HG02571 (cell line): ENCODE measurements around the gene MEI1.
"Not testable (repeated sequence)": the region's sequence is repeated elsewhere in the genome, so short reads cannot be mapped to it uniquely, and the experiment has no call there.

Experiments
- ATAC-seq: cut with Tn5 transposase; IDR thresholded peaks from one replicate; pipeline ENCODE4 v1.9.1; 2021; ENCODE audit warnings: mild to moderate bottlenecking, moderate library complexity; ENCODE audit not compliant: unreplicated experiment

MEI1 gene

GRCh38 chr22:41699264-41700107 is at the start of gene MEI1:
TSS of gene MEI1 (plus strand) at chr22:41699503. CDS start at chr22:41699539, 36 bp downstream.
- ATAC-seq = no peak

DNA sequence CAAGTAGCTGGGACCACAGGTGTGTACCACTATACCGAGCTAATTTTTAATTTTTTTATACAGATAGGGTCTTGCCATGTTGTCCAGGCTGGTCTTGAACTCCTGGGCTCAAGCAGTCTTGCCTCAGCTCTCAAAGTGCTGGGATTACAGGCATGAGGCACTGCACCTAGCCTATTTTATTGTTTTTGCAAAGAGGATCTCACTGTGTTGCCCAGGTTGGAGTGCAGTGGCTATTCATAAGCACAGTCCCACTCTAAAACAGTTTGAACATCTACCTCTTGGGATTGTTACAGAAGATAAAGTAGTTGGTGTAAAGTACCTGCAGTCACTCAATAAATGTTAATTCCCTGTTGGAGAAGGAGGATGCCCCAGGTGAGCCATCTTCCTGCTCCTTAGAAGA is 49.1 kb upstream of the MEI1 start:
- no peak for ATAC-seq

DNA sequence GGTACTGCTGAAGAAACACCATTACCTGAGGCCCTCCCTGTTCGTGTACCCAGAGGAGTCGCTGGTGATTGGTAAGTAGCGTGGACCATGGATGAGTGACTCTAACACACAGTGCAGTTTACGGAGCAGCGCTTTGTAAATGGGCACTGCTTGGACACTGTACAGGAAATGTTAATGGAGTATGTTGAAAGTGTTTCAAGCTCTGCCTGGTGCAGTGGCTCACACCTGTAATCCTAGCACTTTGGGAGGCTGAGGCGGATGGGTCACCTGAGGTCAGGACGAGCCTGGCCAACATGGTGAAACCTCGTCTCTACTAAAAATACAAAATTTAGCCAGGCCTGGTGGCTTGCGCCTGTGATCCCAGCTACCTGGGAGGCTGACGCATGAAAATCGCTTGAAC is 48.5 kb upstream of the MEI1 start:
- no peak for ATAC-seq

DNA sequence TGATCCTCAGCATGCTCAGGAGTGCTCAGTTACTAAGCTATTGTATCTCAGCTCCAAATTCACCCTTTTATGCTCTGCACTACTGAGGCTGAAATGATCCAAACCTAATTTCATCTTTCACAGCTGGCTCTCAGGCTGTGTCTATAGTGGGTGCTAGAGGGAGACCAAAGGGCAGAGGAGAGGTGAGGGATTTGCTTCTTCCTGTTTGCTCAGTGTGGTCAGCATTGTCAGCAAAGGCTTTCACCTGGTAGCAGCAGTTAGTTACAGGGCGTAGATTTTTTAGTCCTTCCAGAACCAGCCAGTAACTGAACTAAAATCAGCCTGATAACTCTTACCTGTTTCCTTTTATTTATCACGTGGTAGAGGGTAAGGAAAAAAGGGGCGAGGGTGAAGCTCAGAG is 45.0 kb upstream of the MEI1 start:
- no peak for ATAC-seq

DNA sequence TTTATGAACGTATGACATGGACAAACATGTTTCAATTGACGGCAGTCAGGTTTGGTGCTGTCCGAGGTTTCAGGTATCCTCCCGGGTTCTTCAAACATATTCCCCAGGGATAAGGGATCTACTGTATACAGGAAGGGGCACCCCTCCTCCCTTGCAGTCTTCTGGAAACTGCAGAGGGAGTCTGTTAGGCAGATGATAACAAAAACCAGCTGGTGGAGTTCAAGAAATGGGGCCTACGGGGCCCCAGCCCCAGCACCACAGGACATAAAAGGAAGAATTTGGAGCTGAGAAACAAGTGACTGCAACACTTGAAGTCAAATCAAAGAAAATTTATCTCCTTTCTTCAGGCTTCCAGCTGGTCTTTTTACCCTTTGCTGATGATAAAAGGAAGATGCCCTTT is 42.7 kb upstream of the MEI1 start:
- ATAC-seq = no peak

GRCh38 chr22:41657709-41658108 is 41.6 kb upstream of the MEI1 start:
- no peak for ATAC-seq

DNA sequence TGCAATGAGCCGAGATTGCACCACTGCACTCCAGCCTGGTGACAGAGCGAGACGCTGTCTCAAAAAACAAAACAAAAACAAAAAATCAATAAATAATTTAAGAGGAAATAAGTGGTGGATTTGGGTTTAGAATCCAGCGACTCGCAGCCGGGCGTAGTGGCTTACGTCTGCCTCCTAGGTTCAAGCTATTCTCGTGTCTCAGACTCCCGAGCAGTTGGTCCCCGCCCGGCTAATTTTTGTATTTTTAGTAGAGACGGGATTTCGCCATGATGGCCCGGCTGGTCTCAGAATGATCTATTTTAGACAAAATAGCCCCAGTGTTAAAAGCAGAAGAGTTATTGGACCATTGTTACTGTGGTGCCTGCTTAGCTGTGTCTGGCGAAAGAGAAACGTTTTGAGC is 40.4 kb upstream of the MEI1 start:
- no peak for ATAC-seq

GRCh38 chr22:41659941-41660340 is 39.4 kb upstream of the MEI1 start:
- no peak for ATAC-seq

GRCh38 chr22:41660416-41660815 is 38.9 kb upstream of the MEI1 start:
- no peak for ATAC-seq

DNA sequence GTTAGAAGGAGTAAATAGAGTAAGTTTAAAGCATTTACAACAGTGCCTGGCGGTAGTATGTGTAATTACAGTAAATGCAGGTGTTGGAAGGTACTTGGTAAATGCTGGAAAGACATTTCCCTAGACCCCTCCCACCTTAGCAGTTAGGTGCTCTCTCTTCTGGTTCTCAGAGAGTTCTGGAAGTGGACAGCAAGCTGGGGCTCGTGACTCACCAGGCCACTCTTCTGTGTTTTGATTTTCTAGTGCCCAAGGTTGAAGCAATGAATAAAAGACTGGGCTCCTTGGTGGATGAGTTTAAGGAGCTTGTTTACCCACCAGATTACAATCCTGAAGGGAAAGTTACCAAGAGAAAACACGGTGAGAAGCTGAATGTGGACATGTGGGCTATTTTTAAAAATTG is 38.2 kb upstream of the MEI1 start:
- no peak for ATAC-seq

DNA sequence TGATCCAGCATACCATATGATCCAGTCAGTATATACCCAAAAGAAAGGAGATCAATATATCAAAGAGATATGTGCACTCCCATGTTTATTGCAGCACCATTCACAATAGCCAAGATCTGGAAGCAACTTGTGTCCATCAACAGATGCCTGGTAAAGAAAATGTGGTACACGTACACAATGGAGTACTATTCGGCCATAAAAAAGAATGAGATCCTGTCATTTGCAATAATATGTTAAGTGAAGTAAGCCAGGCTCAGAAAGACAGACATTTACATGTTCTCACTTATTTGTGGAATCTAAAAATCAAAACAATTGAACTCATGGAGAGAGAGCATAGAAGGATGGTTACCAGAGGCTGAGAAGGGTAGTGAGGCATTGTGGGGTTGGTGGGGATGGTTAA is 37.6 kb upstream of the MEI1 start:
- ATAC-seq = no peak

GRCh38 chr22:41663594-41663993 is 35.7 kb upstream of the MEI1 start:
- not testable (repeated sequence) for ATAC-seq

DNA sequence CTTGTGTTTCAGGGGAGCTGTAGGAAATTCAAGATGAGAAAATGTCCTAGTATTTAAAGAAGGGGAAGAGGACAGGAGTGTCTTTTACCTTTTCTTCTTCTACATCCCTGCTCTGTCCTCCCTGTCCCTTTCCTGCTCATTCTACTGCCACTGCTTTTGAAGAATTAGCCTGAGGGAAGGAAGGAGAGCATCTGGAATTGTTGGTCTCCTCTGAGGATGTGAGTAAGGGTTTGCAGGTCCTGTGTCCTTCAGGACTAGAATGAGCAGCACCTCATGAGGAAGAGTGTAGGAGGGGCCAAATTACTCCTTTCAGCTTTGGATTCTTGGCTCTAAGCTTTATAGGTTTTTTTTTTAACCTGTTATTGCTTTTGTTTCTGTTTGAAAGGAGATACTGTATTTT is 34.8 kb upstream of the MEI1 start:
- no peak for ATAC-seq

DNA sequence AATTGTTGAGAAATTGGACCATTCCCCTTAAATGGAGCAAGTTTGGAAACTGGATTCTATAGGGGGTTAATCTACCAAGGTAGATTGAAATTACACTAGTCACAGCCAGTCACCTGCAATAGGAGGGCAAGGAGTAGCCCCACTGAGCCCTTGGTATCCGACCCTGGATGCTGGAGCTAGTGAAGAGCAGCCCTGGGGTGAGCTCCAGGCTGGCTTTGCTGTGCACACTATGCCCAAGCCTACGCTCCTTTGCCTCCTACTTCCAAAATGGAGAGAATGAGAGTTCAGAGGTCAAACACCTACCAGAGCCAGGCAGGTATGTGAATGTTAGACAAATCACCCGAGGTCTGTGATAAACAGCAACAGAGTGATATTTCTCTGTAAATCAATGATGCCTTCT is 34.4 kb upstream of the MEI1 start:
- ATAC-seq = no peak

- no peak for ATAC-seq
Measured at GRCh38 chr22:41668971-41669911, 30.1 kb upstream of the MEI1 start.

GRCh38 chr22:41672096-41672495 is 27.2 kb upstream of the MEI1 start:
- not testable (repeated sequence) for ATAC-seq

- no peak for ATAC-seq
Measured at GRCh38 chr22:41672780-41673509, 26.4 kb upstream of the MEI1 start.

- no peak for ATAC-seq
Measured at GRCh38 chr22:41674846-41675340, 24.4 kb upstream of the MEI1 start.

- ATAC-seq = no peak
Measured at GRCh38 chr22:41676134-41676533, 23.2 kb upstream of the MEI1 start.

- no peak for ATAC-seq
Measured at GRCh38 chr22:41681616-41682015, 17.7 kb upstream of the MEI1 start.
